Coronary artery (tissue), 2 donors: ENCODE results near the gene DNAJB9.

ENCODE experiments used
- DNase-seq: peaks from one replicate; pipeline ENCODE4 v3.0.0-alpha.2; 2017; ENCODE audit warnings: low spot score
- H3K27ac ChIP-seq, 2 donors: fragments of 200-600 bp; sonication (generic); one replicate each; pipeline ENCODE4 v1.5.1; 2016 to 2019
- H3K4me3 ChIP-seq: fragments of 200-600 bp; sonication (generic); 2 replicates; pipeline ENCODE4 v1.5.1; 2016; ENCODE audit warnings: mild to moderate bottlenecking, moderate library complexity
- TF ChIP-seq, protein P1 (sequence below): fragments of 200-600 bp; sonication (generic); IDR thresholded peaks from one replicate; pipeline ENCODE4 v1.5.1; 2019; ENCODE audit warnings: antibody characterized with exemption

Gene DNAJB9

GRCh38 chr7:108609643-108610042 is 40.0 kb downstream of the DNAJB9 start:
- Histone ChIP-seq H3K4me3 (no peak overlapping the region), H3K27ac (no peak overlapping the region)
- TF ChIP-seq, protein P1, sequence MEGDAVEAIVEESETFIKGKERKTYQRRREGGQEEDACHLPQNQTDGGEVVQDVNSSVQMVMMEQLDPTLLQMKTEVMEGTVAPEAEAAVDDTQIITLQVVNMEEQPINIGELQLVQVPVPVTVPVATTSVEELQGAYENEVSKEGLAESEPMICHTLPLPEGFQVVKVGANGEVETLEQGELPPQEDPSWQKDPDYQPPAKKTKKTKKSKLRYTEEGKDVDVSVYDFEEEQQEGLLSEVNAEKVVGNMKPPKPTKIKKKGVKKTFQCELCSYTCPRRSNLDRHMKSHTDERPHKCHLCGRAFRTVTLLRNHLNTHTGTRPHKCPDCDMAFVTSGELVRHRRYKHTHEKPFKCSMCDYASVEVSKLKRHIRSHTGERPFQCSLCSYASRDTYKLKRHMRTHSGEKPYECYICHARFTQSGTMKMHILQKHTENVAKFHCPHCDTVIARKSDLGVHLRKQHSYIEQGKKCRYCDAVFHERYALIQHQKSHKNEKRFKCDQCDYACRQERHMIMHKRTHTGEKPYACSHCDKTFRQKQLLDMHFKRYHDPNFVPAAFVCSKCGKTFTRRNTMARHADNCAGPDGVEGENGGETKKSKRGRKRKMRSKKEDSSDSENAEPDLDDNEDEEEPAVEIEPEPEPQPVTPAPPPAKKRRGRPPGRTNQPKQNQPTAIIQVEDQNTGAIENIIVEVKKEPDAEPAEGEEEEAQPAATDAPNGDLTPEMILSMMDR, result no peak
- no peak for DNase-seq

DNA sequence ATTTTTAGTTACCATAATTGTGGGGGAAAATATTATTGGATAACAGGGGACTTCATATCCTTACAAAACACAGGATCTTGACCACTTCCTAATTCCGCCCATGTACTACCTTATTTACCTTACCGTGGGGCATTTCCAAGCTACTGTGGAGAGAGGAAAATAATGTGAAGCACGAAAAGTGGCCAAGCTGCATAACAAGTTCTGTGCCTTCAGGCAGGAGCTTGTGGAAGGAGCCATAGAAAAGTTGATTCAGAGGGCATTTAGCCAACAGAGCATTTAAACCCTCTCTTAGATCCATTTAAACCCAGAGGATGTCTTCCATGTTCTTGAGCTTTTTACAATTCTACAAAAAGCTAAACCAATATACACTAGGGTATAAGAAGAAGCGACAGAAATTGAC is 41.6 kb downstream of the DNAJB9 start:
- Histone ChIP-seq H3K27ac (no peak overlapping the region), H3K4me3 (no peak overlapping the region)
- DNase-seq, result no peak
- TF ChIP-seq, protein P1, result no peak

DNA sequence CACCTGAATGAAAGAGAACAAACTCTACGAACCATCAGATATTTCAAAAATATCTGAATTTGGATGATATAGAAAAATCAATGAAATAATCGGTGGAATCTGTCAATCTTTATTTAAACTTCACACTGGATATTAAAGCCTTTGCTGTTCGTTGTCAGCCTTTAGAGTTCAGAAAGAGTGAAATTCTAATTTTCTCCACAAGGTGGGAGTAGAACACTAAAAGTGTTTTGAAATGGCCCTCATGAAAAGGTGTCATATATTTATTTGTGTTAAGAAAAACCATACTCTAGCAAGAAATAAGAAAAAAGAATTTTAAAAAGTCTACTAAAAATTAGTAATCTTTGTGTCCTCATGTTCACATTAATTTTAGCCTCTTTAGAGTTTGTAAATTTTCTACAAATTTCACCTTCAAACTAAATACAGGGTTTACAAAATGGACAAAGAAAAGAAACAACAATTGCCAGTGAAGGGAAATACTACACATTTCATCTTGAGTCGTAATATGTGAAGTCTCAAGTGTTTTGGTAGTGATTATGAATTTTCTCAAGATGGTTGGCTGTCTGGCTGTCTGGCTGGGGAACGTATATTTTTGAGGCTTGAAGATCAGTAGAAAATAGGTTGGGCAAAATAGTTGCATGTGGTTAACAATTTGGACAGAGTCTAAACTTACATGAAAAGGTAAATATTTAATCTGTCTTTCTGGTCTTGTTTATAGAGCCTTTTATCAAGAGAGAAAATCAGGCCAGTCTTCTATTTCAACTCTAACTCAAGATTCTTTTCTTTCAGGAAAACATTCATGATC is 43.7 kb downstream of the DNAJB9 start:
- TF ChIP-seq, protein P1, result peak; percentile 54
- Histone ChIP-seq H3K27ac (no peak overlapping the region), H3K4me3 (no peak overlapping the region)
- no peak for DNase-seq

GRCh38 chr7:108613949-108614381 is 44.3 kb downstream of the DNAJB9 start:
- no peak overlapping the region for H3K27ac ChIP-seq
- DNase-seq, result no peak
- H3K4me3 ChIP-seq, result no peak overlapping the region
- TF ChIP-seq, protein P1, result no peak

GRCh38 chr7:108614896-108615295 is 45.2 kb downstream of the DNAJB9 start:
- H3K4me3 ChIP-seq, result no peak overlapping the region
- TF ChIP-seq, protein P1, result no peak
- H3K27ac ChIP-seq, result no peak overlapping the region
- DNase-seq, result no peak

GRCh38 chr7:108618056-108618455 is 48.4 kb downstream of the DNAJB9 start:
- TF ChIP-seq, protein P1, result no peak
- H3K4me3 ChIP-seq, result no peak overlapping the region
- no peak overlapping the region for H3K27ac ChIP-seq
- DNase-seq, result no peak

DNA sequence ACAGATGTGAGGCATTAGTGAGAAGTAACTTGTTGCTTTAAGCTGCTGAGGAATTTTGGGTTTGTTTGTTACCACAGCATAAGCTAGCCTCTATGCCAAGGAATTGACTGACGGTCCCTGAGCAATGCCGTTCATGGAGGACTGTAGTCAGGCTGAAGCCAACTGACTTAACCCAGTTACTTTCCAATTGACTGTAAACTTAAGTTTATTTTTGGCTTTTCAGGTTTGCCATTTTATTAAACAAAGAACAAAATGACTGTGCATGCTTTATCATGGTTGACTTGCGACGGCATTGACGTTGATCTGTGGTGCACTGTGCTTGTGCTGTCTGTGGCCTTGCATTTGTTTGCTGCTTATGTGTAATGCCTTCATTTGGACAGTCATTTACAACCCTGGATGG is 53.5 kb downstream of the DNAJB9 start:
- DNase-seq, result no peak
- no peak overlapping the region for H3K4me3 ChIP-seq
- H3K27ac ChIP-seq, result no peak overlapping the region
- TF ChIP-seq, protein P1, result no peak
